Measurements from ENCODE around the gene IRF2.

Gene IRF2

DNA sequence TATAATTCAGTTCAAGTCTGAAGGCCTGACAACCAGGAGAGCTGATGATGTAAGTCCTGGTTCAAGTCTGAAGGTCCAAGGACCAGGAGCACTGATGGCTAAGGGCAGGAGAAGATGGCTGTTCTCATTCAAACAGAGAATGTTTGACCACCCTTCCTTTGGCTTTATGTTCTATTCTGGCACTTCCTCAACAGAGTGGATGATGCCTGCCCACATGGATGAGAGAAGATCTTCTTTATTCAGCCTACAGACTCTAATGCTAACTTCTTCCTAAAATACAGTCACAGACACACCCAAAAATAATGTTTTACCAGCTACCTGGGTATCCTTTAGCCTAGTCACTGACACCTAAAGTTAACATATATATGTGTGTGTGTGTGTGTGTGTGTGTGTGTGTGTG is 25.6 kb upstream of the IRF2 start:
- DNase-seq, result no peak
- peaks cover 13% of the 10 kb centered on the region for H3K9me3 Mint-ChIP-seq
- no peak overlapping the region for H3K27ac Mint-ChIP-seq
- H3K27me3 Mint-ChIP-seq (ENCODE audit: low read depth, poor library complexity), result peaks cover 3% of the 10 kb centered on the region
- TF ChIP-seq, protein P1, sequence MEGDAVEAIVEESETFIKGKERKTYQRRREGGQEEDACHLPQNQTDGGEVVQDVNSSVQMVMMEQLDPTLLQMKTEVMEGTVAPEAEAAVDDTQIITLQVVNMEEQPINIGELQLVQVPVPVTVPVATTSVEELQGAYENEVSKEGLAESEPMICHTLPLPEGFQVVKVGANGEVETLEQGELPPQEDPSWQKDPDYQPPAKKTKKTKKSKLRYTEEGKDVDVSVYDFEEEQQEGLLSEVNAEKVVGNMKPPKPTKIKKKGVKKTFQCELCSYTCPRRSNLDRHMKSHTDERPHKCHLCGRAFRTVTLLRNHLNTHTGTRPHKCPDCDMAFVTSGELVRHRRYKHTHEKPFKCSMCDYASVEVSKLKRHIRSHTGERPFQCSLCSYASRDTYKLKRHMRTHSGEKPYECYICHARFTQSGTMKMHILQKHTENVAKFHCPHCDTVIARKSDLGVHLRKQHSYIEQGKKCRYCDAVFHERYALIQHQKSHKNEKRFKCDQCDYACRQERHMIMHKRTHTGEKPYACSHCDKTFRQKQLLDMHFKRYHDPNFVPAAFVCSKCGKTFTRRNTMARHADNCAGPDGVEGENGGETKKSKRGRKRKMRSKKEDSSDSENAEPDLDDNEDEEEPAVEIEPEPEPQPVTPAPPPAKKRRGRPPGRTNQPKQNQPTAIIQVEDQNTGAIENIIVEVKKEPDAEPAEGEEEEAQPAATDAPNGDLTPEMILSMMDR (IDR thresholded peaks at IDR 0.05), result no peak
- no peaks in the 10 kb centered on the region for H3K36me3 Mint-ChIP-seq (ENCODE audit: low read depth)
- no peak overlapping the region for H3K4me3 Mint-ChIP-seq
- H3K4me1 Mint-ChIP-seq, result peaks cover 21% of the 10 kb centered on the region

DNA sequence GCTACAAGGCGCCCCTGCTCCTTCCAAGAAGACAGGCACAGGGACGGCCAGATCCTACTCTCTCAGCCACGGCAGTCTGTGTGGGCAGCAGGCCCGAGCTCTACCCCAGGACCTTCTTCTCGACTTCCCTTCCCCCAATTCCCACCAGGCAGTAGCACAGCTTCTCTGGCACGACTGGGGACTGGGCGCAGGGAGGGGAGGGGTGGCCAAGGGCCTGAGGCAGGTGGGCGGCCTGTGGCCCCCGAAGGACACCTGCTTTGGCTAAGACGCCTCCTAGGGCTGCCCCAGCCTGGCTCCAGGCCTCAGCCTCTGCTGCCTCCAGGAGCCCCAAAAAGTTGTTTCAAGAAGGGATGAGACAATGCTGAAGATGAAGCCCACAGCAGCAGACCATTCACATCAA is 24.2 kb upstream of the IRF2 start:
- Mint-ChIP-seq H3K4me3 (no peak overlapping the region), H3K36me3 (ENCODE audit: low read depth) (peaks cover 5% of the 10 kb centered on the region), H3K4me1 (peaks cover 8% of the 10 kb centered on the region), H3K27me3 (ENCODE audit: low read depth, poor library complexity) (peaks cover 3% of the 10 kb centered on the region), H3K27ac (no peak overlapping the region), H3K9me3 (peaks cover 18% of the 10 kb centered on the region)
- TF ChIP-seq, protein P1 (IDR thresholded peaks at IDR 0.05), result no peak
- no peak for DNase-seq

DNA sequence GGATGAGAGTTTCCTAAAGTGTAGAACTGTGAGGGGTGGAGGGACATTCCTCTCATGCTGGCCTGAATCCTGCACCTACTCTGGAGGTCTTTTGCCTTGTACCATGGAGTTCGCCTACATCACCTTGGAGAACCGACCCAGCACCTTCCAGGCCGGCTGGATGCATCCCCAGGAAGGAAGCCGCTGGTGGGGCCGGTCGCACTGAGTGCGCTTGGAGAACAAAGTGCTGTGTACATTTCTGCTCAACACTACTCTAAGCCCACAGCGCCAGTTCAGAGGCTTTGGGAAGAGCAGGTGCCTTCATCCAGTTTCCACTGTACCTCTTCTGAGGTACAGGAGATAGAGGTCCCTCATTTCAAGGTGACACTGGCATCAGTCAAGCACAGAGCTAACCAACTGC is 15.4 kb upstream of the IRF2 start:
- Mint-ChIP-seq H3K4me3 (no peak overlapping the region), H3K4me1 (no peaks in the 10 kb centered on the region), H3K27ac (no peak overlapping the region)

DNA sequence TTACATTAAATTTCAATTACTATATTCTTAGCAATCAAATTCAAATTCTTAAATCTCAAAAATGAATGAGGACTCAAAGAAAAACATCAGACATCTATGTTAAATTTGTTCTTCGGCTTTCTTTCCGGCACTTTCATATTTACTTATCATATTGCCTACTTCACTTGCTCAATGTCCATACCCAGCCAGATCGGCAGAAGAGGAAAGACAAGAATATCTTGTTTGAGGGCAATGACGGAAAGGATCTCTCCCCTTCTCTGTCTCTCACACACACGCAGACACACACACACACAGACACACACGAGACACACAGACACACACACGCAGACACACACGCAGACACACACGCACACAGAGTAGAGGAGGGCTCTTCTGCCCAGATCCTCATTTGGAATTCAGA is 13.2 kb upstream of the IRF2 start:
- Mint-ChIP-seq H3K36me3 (ENCODE audit: low read depth) (peaks cover 5% of the 10 kb centered on the region), H3K27ac (no peak overlapping the region), H3K9me3 (peaks cover 25% of the 10 kb centered on the region), H3K4me3 (no peak overlapping the region), H3K27me3 (ENCODE audit: low read depth, poor library complexity) (peaks cover 4% of the 10 kb centered on the region), H3K4me1 (no peaks in the 10 kb centered on the region)
- TF ChIP-seq, protein P1 (IDR thresholded peaks at IDR 0.05), result no peak
- DNase-seq, result no peak

More for the DNA sequence above, 15.4 kb upstream of the IRF2 start:
- Mint-ChIP-seq H3K36me3 (ENCODE audit: low read depth) (peaks cover 5% of the 10 kb centered on the region), H3K27me3 (ENCODE audit: low read depth, poor library complexity) (no peaks in the 10 kb centered on the region), H3K9me3 (peaks cover 20% of the 10 kb centered on the region)
- no peak for DNase-seq
- TF ChIP-seq, protein P1 (IDR thresholded peaks at IDR 0.05), result no peak

DNA sequence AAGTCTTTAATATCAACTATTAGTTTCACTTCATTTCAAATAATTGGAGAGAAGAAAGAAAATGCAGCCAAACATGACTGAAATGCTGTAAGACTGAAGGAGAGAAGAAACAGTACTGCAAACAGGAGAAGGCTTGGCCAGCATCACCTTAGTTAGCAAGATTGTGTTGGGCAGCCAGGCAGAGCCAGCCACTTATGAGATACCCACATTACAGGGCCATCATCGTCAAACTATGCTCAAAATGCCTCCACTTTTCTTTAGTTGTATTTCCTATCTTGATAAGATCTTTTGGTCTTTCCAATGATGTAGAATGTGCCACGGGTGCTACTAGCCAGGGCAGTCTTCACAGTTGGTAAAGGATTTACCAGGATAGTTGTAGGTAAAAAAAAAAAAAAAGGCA is 10.9 kb upstream of the IRF2 start:
- H3K4me3 Mint-ChIP-seq, result no peak overlapping the region
- no peak overlapping the region for H3K27ac Mint-ChIP-seq
- TF ChIP-seq, protein P1 (IDR thresholded peaks at IDR 0.05), result no peak
- no peaks in the 10 kb centered on the region for H3K4me1 Mint-ChIP-seq
- no peak for DNase-seq
- peaks cover 5% of the 10 kb centered on the region for H3K36me3 Mint-ChIP-seq (ENCODE audit: low read depth)
- H3K9me3 Mint-ChIP-seq, result peaks cover 25% of the 10 kb centered on the region
- H3K27me3 Mint-ChIP-seq (ENCODE audit: low read depth, poor library complexity), result peaks cover 7% of the 10 kb centered on the region

DNA sequence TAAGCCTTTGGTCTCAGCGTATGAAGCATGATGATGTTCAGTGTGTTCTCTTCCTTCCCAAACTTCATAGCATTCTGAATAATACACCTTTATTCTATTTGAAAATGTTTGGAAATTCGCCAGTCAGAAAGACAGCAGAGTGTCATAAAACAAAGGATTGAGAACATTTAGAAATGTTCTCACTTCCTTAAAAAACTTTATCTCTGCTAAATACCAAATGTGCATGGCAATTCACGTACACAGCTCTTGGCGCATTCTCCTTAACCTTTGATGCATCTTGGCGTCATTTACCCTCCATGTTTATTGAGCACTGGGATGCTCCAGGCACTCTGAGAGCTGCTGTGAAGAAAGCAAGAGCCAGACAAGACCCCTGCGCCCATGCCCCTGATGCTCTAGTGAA is 7.2 kb upstream of the IRF2 start:
- peaks cover 5% of the 10 kb centered on the region for H3K36me3 Mint-ChIP-seq (ENCODE audit: low read depth)

More for the DNA sequence above, 7.2 kb upstream of the IRF2 start:
- Mint-ChIP-seq H3K27me3 (ENCODE audit: low read depth, poor library complexity) (peaks cover 11% of the 10 kb centered on the region), H3K4me1 (peaks cover 18% of the 10 kb centered on the region), H3K27ac (no peak overlapping the region), H3K9me3 (peaks cover 25% of the 10 kb centered on the region), H3K4me3 (no peak overlapping the region)
- no peak for DNase-seq
- TF ChIP-seq, protein P1 (IDR thresholded peaks at IDR 0.05), result no peak
